Measurements from ENCODE around the gene DGKD.

The DGKD gene

DNA sequence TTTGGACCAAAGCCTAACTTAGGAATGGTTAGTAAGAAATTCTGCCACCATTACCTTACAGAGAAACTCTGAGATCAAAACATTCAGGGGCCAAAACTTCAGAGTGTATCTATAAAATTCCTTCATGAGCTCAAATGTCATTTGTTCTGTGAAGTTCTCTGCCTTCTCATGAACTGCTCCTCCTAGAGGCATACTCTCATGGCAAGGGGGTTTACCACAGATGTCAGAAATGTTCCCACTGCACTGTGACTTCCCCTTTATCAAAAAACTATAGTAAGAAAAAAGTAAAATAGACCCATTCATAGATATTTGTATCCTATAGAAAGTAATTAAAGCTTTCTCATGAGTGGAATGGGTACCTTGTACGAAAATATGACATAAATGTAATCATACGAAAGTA, 143.8 kb downstream of the DGKD start:
- Histone ChIP-seq H2BK5ac (ENCODE audit: low read length) (no peak overlapping the region), H3K27ac (ENCODE audit: low read depth, low read length) (no peak overlapping the region), H3K4ac (ENCODE audit: low read depth, low read length) (no peak overlapping the region), H3K4me3 (ENCODE audit: low read length) (no peak overlapping the region), H3K4me2 (ENCODE audit: low read length) (no peak overlapping the region), H2BK120ac (ENCODE audit: low read depth, low read length) (no peak overlapping the region), H4K8ac (ENCODE audit: low read depth, low read length) (no peak overlapping the region), H3K4me1 (ENCODE audit: control insufficient read depth, low read depth, low read length) (no peaks in the 10 kb centered on the region), H3K27me3 (ENCODE audit: insufficient read depth, low read length, poor library complexity) (no peaks in the 10 kb centered on the region), H3K79me1 (ENCODE audit: low read length) (no peaks in the 10 kb centered on the region), H3K56ac (ENCODE audit: low read length) (no peak overlapping the region), H3K79me2 (ENCODE audit: control insufficient read depth, insufficient read depth, low read length) (no peaks in the 10 kb centered on the region), H2AK5ac (ENCODE audit: low read length) (no peak overlapping the region), H2BK15ac (replicated peaks; ENCODE audit: low read depth) (no peak overlapping the region), H3K23ac (ENCODE audit: low read length) (no peak overlapping the region), H3K9ac (ENCODE audit: low read length) (no peak overlapping the region), H3K36me3 (ENCODE audit: control insufficient read depth, insufficient read depth, low read length) (no peaks in the 10 kb centered on the region), H3K18ac (ENCODE audit: low read length) (no peak overlapping the region), H4K5ac (ENCODE audit: low read length) (no peak overlapping the region)
- no CpG with 5 or more reads among the region's 2 CpGs for WGBS (ENCODE audit: extremely low coverage, insufficient coverage, low lambda C conversion rate)
- DNase-seq, result no peak

DNA sequence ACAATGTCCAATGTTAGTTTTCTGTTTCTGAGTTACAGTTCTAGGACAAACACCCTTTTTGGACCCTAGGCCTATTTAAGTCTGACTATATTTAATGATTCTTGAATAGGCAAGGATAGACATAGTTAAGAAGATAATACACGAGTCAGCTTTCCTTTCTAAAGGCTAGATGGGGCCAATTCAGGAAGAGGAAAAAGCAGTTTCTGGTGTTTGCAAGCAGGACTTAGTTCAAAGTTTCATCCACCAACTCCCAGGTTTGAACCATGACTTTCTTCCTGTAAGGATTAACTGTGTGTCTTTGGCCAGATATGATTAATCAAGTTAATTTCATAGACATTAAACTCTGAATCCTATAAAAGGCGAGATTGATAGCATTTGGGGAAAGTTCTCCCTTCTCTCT, 145.6 kb downstream of the DGKD start:
- Histone ChIP-seq H3K9ac (ENCODE audit: low read length) (no peak overlapping the region), H3K4me1 (ENCODE audit: control insufficient read depth, low read depth, low read length) (no peaks in the 10 kb centered on the region)
- no CpG with 5 or more reads among the region's 2 CpGs for WGBS (ENCODE audit: extremely low coverage, insufficient coverage, low lambda C conversion rate)

DNA sequence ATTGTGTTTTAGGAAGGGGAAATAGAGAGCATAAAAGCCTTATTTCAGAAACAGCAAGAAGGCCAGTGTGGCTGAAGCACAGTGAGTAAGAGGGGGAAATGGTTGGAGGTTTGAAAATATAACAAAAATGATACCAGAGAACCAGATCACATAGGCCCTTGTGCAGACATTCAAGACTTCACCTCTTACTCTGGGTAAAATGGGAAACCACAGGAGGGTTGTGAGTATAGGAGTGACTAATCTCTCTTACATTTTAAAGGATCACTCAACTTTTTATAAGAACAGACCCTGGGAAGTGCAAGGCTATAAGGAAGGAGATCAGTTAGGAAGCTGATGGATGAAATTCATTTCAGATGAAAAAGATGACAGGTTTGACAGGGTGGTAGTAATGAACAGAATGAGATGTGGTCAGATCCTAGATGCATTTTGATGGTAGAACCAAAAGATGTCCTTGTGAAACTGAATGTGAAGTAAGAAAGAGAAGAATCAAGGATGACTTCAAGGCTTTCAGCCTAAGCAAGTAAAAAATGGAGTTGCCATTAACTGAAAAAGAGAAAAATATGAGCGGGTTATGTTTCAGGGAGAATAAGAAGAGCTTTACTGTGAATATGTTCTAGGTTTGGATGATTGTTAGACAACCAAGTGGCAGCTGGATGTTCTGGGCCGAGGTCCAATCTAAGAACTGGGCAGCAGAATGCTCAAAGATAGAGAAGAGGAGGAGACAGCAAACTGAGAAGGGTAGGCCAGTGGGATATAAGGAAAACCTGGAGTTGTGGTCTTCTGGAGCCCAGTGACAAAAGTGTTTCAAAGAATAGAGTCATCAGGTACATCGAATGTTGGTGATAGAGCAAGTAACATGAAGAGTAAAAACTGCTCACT, 147.1 kb downstream of the DGKD start:
- no CpG with 5 or more reads among the region's 3 CpGs for WGBS (ENCODE audit: extremely low coverage, insufficient coverage, low lambda C conversion rate)
- Histone ChIP-seq H2AK5ac (ENCODE audit: low read length) (no peak overlapping the region), H3K36me3 (ENCODE audit: control insufficient read depth, insufficient read depth, low read length) (no peaks in the 10 kb centered on the region), H3K79me1 (ENCODE audit: low read length) (no peaks in the 10 kb centered on the region), H3K18ac (ENCODE audit: low read length) (no peak overlapping the region), H3K27me3 (ENCODE audit: insufficient read depth, low read length, poor library complexity) (no peaks in the 10 kb centered on the region), H2BK120ac (ENCODE audit: low read depth, low read length) (no peak overlapping the region), H3K23ac (ENCODE audit: low read length) (no peak overlapping the region), H3K56ac (ENCODE audit: low read length) (no peak overlapping the region), H2BK15ac (replicated peaks; ENCODE audit: low read depth) (no peak overlapping the region), H2BK5ac (ENCODE audit: low read length) (no peak overlapping the region), H3K4ac (ENCODE audit: low read depth, low read length) (no peak overlapping the region), H3K4me1 (ENCODE audit: control insufficient read depth, low read depth, low read length) (no peaks in the 10 kb centered on the region), H3K27ac (ENCODE audit: low read depth, low read length) (no peak overlapping the region), H3K4me2 (ENCODE audit: low read length) (no peak overlapping the region), H3K79me2 (ENCODE audit: control insufficient read depth, insufficient read depth, low read length) (no peaks in the 10 kb centered on the region), H3K4me3 (ENCODE audit: low read length) (no peak overlapping the region), H4K5ac (ENCODE audit: low read length) (no peak overlapping the region), H4K8ac (ENCODE audit: low read depth, low read length) (no peak overlapping the region), H3K9ac (ENCODE audit: low read length) (no peak overlapping the region)
- no peak for DNase-seq

More for the DNA sequence above, 145.6 kb downstream of the DGKD start:
- H3K27ac ChIP-seq (ENCODE audit: low read depth, low read length), result no peak overlapping the region
- H3K4me3 ChIP-seq (ENCODE audit: low read length), result no peak overlapping the region
- H3K4ac ChIP-seq (ENCODE audit: low read depth, low read length), result no peak overlapping the region
- H2BK15ac ChIP-seq (replicated peaks; ENCODE audit: low read depth), result no peak overlapping the region
- no peak for DNase-seq
- no peaks in the 10 kb centered on the region for H3K79me1 ChIP-seq (ENCODE audit: low read length)
- no peaks in the 10 kb centered on the region for H3K36me3 ChIP-seq (ENCODE audit: control insufficient read depth, insufficient read depth, low read length)
- H3K23ac ChIP-seq (ENCODE audit: low read length), result no peak overlapping the region
- H2BK5ac ChIP-seq (ENCODE audit: low read length), result no peak overlapping the region
- H2AK5ac ChIP-seq (ENCODE audit: low read length), result no peak overlapping the region
- no peaks in the 10 kb centered on the region for H3K27me3 ChIP-seq (ENCODE audit: insufficient read depth, low read length, poor library complexity)
- no peak overlapping the region for H3K4me2 ChIP-seq (ENCODE audit: low read length)
- no peak overlapping the region for H3K18ac ChIP-seq (ENCODE audit: low read length)
- H4K5ac ChIP-seq (ENCODE audit: low read length), result no peak overlapping the region
- no peak overlapping the region for H3K56ac ChIP-seq (ENCODE audit: low read length)
- H2BK120ac ChIP-seq (ENCODE audit: low read depth, low read length), result no peak overlapping the region
- no peak overlapping the region for H4K8ac ChIP-seq (ENCODE audit: low read depth, low read length)
- no peaks in the 10 kb centered on the region for H3K79me2 ChIP-seq (ENCODE audit: control insufficient read depth, insufficient read depth, low read length)

DNA sequence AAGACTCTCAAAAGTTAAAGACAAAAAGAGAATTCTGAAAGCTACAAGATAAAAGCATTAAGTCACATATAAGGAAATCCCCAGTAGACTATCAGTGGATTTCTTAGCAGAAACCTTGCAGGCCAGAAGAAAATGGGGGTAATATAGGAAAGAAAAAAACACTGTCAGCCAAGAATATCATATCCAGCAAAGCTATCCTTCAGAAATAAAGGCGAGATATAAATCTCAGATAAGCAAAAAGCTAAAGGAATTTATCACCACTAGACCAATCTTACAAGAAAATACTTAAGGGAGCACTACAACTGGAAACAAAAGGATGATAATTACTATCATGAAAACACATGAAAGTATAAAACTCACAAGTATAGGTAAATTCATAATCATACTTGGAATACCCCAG, 149.2 kb downstream of the DGKD start:
- no peak for DNase-seq
- WGBS (ENCODE audit: extremely low coverage, insufficient coverage, low lambda C conversion rate), result no CpG with 5 or more reads among the region's 1 CpG
- H3K79me1 ChIP-seq (ENCODE audit: low read length), result no peaks in the 10 kb centered on the region

DNA sequence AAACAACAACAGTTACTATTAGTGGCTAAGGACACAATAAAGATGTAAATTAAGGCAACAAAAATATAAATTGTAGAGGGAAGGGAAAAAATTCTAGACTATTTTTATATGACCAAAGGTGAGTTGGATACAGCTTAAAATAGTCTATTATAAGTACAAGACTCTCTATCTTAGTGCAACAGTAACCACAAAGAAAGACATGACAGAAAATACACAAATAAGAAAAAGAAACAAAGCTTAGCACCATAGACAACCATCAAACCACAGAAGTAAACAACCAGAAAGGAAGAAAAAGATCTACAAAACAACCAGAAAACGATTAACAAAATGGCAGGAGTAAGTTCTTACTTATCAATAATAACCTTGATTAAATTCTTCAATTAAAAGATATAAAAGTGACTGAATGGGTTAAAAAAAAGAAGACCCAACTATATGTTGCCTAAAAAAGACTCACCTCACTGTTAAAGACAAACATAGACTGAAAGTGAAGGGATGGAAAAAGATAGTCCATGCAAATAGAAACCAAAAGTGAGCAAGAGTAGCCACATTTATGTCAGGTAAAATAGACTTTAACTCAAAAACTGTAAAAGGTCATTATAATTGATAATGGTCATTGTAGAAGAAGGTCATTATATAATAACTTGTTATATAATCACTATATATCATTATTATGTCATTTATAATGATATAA, 149.8 kb downstream of the DGKD start:
- Histone ChIP-seq H3K4me3 (ENCODE audit: low read length) (no peak overlapping the region), H3K9ac (ENCODE audit: low read length) (no peak overlapping the region), H4K8ac (ENCODE audit: low read depth, low read length) (no peak overlapping the region), H3K4me1 (ENCODE audit: control insufficient read depth, low read depth, low read length) (no peaks in the 10 kb centered on the region), H3K4me2 (ENCODE audit: low read length) (no peak overlapping the region), H2AK5ac (ENCODE audit: low read length) (no peak overlapping the region), H3K27me3 (ENCODE audit: insufficient read depth, low read length, poor library complexity) (no peaks in the 10 kb centered on the region), H3K36me3 (ENCODE audit: control insufficient read depth, insufficient read depth, low read length) (no peaks in the 10 kb centered on the region), H3K18ac (ENCODE audit: low read length) (no peak overlapping the region), H4K5ac (ENCODE audit: low read length) (no peak overlapping the region), H2BK120ac (ENCODE audit: low read depth, low read length) (no peak overlapping the region), H3K56ac (ENCODE audit: low read length) (no peak overlapping the region), H3K79me2 (ENCODE audit: control insufficient read depth, insufficient read depth, low read length) (no peaks in the 10 kb centered on the region), H2BK5ac (ENCODE audit: low read length) (no peak overlapping the region), H3K27ac (ENCODE audit: low read depth, low read length) (no peak overlapping the region), H3K23ac (ENCODE audit: low read length) (no peak overlapping the region), H2BK15ac (replicated peaks; ENCODE audit: low read depth) (no peak overlapping the region), H3K79me1 (ENCODE audit: low read length) (no peaks in the 10 kb centered on the region), H3K4ac (ENCODE audit: low read depth, low read length) (no peak overlapping the region)
- no peak for DNase-seq
- no CpG with 5 or more reads among the region's 1 CpG for WGBS (ENCODE audit: extremely low coverage, insufficient coverage, low lambda C conversion rate)

More for the DNA sequence above, 149.2 kb downstream of the DGKD start:
- Histone ChIP-seq H3K4me3 (ENCODE audit: low read length) (no peak overlapping the region), H2BK5ac (ENCODE audit: low read length) (no peak overlapping the region), H3K79me2 (ENCODE audit: control insufficient read depth, insufficient read depth, low read length) (no peaks in the 10 kb centered on the region), H3K18ac (ENCODE audit: low read length) (no peak overlapping the region), H3K4me1 (ENCODE audit: control insufficient read depth, low read depth, low read length) (no peaks in the 10 kb centered on the region), H3K9ac (ENCODE audit: low read length) (no peak overlapping the region), H3K23ac (ENCODE audit: low read length) (no peak overlapping the region), H2BK120ac (ENCODE audit: low read depth, low read length) (no peak overlapping the region), H2BK15ac (replicated peaks; ENCODE audit: low read depth) (no peak overlapping the region), H2AK5ac (ENCODE audit: low read length) (no peak overlapping the region), H3K27me3 (ENCODE audit: insufficient read depth, low read length, poor library complexity) (no peaks in the 10 kb centered on the region), H3K4ac (ENCODE audit: low read depth, low read length) (no peak overlapping the region), H3K56ac (ENCODE audit: low read length) (no peak overlapping the region), H3K36me3 (ENCODE audit: control insufficient read depth, insufficient read depth, low read length) (no peaks in the 10 kb centered on the region), H3K27ac (ENCODE audit: low read depth, low read length) (no peak overlapping the region), H3K4me2 (ENCODE audit: low read length) (no peak overlapping the region), H4K8ac (ENCODE audit: low read depth, low read length) (no peak overlapping the region), H4K5ac (ENCODE audit: low read length) (no peak overlapping the region)

Data from mesendoderm (in vitro differentiated cells).